ENCODE results near the gene SNRNP70.

DNA sequence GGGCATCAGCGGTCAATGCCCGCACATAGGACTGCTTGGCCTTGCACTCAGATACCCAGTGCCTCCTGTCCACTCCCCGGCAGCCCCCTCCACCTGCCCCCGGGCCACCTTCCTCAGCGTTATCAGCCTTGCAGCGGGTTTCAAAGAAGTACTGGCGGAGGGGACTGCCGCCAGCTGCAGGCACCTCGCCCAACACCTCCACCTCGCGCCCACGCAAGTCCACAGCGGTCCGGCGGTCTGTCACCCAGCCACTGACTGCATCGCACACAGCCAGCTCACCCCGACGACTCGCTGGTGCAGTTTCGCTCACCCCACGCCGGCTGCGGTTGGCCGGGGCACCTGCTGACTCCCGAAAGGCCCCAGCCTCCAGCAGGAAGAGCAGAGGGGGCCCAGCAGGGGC, 23.8 kb upstream of the SNRNP70 start:
- no peak for TF ChIP-seq POLR2AphosphoS5 (IDR thresholded peaks at IDR 0.05; ENCODE audit: borderline replicate concordance, low read depth, low read length)
- TF ChIP-seq EZH2 (IDR thresholded peaks at IDR 0.05) = no peak
